ENCODE data around the gene TMPRSS6. TPM values are rescaled to one million over a fixed set of nuclear protein-coding genes. Genes with fewer than 3 reads are reported as not detected.

Gene TMPRSS6
- total and polyA plus RNA-seq, 2 of the 13 experiments (the other 11 are each of a cell fraction or from before 2014, with no cell fraction given) = 4.2 to 4.8 TPM

DNA sequence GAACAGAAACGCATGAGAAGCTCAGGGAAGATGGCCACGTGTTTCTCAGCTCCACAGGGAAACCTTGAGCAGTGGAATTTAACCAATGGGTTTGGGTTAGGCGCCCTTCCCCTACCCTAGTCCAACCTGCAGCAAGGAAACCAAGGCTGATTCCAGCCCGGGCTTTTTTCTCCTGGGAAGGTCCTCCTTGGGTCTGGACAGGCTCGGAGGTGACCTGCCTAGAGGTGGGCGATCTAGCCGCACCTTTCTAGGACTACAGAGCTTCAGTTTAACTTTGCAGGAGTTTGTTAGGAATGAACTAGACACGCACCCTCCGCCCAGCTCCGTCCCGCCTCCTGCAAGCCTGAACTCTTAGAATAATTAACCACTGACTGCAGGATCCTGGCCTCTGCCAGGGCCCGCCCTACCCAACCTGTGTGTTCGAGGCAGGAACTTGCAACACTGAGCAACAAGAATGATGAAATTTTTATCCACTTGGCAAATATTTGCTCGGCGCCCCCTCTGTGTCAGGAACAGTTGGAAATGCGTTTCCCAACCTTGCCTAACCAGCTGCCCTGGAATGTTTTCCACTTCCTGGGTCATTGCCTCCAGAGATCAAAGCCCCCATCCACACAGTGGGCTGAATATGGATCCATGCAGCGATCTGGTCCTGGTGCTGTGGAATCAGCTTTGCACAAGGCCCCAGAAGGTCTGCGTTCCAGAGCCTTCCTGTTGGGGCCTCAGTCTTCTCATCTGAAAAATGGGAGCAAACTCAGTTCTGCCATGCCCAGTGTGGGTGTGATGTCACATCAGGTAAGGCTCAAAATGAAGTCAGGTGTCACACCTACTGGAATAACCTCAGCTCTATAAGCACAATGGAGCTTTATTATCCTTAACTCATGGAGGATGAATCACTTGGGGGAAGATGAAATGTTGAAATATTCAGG, 76.7 kb downstream of the TMPRSS6 start (continued):
- TF ChIP-seq ZNF609 (CRISPR knock-in tag; IDR thresholded peaks at IDR 0.05; ENCODE audit: borderline replicate concordance) (peak; percentile 97), PRDM10 (CRISPR knock-in tag; IDR thresholded peaks at IDR 0.05; ENCODE audit: low read depth) (peak; percentile 95), SIN3B (IDR thresholded peaks at IDR 0.05; ENCODE audit: low read length) (peak; percentile 56; the same call in 1 of the 2 replicates), ZNF160 (CRISPR knock-in tag; IDR thresholded peaks at IDR 0.05) (no peak), ZSCAN30 (CRISPR knock-in tag; IDR thresholded peaks at IDR 0.05) (no peak; the same call in 1 of the 2 replicates), ZNF768 (CRISPR knock-in tag; IDR thresholded peaks at IDR 0.05) (peak; percentile 57; the same call in 1 of the 2 replicates), KDM3A (CRISPR knock-in tag; IDR thresholded peaks at IDR 0.05; ENCODE audit: low read depth) (peak; percentile 94; the same call in 1 of the 2 replicates)
- TF ChIP-seq, protein P1, sequence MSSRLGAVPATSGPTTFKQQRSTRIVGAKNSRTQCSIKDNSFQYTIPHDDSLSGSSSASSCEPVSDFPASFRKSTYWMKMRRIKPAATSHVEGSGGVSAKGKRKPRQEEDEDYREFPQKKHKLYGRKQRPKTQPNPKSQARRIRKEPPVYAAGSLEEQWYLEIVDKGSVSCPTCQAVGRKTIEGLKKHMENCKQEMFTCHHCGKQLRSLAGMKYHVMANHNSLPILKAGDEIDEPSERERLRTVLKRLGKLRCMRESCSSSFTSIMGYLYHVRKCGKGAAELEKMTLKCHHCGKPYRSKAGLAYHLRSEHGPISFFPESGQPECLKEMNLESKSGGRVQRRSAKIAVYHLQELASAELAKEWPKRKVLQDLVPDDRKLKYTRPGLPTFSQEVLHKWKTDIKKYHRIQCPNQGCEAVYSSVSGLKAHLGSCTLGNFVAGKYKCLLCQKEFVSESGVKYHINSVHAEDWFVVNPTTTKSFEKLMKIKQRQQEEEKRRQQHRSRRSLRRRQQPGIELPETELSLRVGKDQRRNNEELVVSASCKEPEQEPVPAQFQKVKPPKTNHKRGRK (CRISPR knock-in tag; IDR thresholded peaks at IDR 0.05) = no peak
- TF ChIP-seq, protein P2, sequence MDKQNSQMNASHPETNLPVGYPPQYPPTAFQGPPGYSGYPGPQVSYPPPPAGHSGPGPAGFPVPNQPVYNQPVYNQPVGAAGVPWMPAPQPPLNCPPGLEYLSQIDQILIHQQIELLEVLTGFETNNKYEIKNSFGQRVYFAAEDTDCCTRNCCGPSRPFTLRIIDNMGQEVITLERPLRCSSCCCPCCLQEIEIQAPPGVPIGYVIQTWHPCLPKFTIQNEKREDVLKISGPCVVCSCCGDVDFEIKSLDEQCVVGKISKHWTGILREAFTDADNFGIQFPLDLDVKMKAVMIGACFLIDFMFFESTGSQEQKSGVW (CRISPR knock-in tag; IDR thresholded peaks at IDR 0.05; ENCODE audit: borderline replicate concordance) = no peak; the same call in 1 of the 2 replicates
- TF ChIP-seq, protein P3, sequence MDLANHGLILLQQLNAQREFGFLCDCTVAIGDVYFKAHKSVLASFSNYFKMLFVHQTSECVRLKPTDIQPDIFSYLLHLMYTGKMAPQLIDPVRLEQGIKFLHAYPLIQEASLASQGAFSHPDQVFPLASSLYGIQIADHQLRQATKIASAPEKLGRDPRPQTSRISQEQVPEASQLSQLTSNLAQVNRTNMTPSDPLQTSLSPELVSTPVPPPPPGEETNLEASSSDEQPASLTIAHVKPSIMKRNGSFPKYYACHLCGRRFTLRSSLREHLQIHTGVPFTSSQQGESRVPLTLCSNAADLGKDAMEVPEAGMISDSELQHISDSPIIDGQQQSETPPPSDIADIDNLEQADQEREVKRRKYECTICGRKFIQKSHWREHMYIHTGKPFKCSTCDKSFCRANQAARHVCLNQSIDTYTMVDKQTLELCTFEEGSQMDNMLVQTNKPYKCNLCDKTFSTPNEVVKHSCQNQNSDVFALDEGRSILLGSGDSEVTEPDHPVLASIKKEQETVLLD (CRISPR knock-in tag; IDR thresholded peaks at IDR 0.05; ENCODE audit: low read depth) = peak; percentile 42; the same call in 1 of the 2 replicates
- TF ChIP-seq, protein P4, sequence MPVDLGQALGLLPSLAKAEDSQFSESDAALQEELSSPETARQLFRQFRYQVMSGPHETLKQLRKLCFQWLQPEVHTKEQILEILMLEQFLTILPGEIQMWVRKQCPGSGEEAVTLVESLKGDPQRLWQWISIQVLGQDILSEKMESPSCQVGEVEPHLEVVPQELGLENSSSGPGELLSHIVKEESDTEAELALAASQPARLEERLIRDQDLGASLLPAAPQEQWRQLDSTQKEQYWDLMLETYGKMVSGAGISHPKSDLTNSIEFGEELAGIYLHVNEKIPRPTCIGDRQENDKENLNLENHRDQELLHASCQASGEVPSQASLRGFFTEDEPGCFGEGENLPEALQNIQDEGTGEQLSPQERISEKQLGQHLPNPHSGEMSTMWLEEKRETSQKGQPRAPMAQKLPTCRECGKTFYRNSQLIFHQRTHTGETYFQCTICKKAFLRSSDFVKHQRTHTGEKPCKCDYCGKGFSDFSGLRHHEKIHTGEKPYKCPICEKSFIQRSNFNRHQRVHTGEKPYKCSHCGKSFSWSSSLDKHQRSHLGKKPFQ (CRISPR knock-in tag; IDR thresholded peaks at IDR 0.05; ENCODE audit: insufficient replicate concordance) = no peak
